NCI-H510A (cell line): ENCODE results near the gene TARS2.
A peak's percentile ranks its signal among the peaks of the same experiment; 100 is the strongest.

ENCODE experiments used
- DNase-seq: peaks from one replicate; lab custom pipeline; 2025; lab: John Stamatoyannopoulos, UW

The TARS2 gene

DNA sequence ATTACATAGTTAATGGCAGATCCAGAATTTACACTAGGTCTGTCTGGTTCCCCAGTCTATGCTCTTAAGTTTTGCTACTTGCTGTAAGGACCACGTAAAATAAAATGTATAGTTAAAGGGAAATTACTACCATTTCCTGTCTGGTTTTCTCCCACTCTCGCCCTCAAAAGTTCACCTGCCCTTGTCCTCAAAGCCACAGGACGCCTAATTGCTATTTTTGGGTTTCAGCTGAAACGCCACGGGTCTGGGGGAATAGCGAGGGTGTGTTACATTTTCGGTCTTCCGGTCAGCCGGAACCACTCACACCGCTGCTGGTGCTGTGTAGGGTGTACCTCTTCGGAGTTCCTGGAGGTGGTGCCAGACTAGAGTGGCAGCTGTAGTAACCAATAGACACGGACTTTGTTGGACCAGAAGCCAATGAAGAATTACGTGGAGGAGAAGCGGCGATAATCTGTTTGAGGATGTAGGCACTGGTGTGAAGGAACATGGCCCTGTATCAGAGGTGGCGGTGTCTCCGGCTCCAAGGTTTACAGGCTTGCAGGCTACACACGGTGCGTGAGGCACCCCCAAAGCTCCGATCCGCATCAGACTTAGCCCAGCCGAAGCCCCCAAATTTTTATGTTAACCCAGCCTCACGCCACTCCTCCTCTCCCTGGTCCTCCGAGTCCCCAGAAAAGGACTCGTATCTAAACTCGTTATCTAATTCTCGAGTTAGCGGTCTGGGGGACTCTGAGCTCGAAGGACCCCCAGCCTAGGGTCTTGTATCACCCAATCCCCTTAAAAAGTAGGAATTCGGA lies at the start of gene TARS2:
TARS2 (plus strand) TSS at position 454 of the 797 bp plus-strand sequence; CDS start at position 486, 32 bp downstream.
- peak; percentile 87 for DNase-seq

- DNase-seq = no peak
Observed at GRCh38 chr1:150441121-150441520, 46.1 kb upstream of the TARS2 start.

DNA sequence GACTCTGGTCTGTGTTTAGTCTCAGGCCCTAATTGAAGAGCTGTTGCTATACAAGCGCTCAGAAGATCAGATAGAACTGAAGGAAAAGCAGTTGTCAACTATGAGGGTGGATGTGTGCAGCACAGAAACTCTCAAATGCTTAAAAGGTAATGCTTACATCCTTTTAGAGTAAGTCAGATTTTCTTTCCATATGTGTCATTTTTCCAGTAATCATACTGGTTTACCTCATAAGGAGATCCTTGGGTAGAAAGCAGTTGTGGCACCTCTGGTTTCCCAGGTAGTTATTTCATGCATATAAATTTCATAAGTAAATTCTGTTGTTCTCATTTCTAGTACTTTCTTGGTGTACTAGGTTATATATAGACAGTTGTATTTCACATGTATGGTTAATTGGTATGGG lies 43.0 kb upstream of the TARS2 start:
- DNase-seq = no peak

DNA sequence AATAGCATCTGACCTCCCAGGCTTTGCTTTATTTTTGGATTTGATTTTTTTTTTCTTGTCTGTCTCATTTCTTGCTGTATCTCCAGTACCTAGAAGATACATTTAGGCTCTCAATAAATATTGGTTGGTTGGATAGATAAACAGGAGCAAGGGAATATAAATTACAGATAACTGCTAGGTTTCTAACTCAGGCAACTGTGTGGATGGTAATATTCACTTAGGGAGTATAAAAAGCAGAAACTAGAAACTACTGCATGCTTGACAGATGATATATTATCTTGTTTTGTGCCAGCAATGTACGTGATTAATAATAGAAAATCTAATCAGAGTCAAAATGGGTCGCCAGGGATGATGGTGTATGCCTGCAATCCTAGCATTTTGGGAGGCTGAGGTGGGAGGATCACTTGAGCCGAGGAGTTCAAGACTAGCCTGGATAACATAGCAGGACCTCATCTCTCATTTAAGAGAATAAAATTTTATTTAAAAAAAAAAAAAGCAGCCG lies 31.0 kb upstream of the TARS2 start:
- DNase-seq = no peak

GRCh38 chr1:150464422-150464826 lies 22.8 kb upstream of the TARS2 start:
- DNase-seq = peak; percentile 55

DNA sequence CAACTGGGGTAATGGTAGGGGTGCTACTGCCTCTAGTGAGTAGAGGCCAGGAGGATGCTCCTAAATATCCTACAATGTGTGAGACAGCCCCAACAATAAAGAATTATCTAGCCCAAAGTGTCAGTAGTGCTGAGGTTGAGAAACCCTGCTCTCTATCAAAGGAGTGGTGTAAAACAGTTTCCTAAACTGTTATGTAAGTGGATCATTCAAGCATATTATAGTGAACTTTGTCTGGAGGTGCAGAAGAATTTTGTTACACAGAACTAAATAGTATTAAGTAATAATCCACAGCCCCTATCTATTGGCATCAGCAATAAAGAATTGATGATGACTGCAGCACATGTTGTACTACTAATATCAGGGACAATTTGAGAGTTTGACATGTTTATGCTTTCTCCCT lies 20.3 kb upstream of the TARS2 start:
- DNase-seq = no peak

- no peak for DNase-seq
Observed at GRCh38 chr1:150469291-150469690, 17.9 kb upstream of the TARS2 start.

- no peak for DNase-seq
Observed at GRCh38 chr1:150472601-150473200, 14.5 kb upstream of the TARS2 start.

GRCh38 chr1:150473659-150474058 lies 13.6 kb upstream of the TARS2 start:
- DNase-seq = no peak

GRCh38 chr1:150474869-150475268 lies 12.3 kb upstream of the TARS2 start:
- DNase-seq = no peak

GRCh38 chr1:150476754-150477153 lies 10.5 kb upstream of the TARS2 start:
- no peak for DNase-seq

GRCh38 chr1:150477320-150477719 lies 9.9 kb upstream of the TARS2 start:
- no peak for DNase-seq

GRCh38 chr1:150477733-150478132 lies 9.5 kb upstream of the TARS2 start:
- DNase-seq = no peak

DNA sequence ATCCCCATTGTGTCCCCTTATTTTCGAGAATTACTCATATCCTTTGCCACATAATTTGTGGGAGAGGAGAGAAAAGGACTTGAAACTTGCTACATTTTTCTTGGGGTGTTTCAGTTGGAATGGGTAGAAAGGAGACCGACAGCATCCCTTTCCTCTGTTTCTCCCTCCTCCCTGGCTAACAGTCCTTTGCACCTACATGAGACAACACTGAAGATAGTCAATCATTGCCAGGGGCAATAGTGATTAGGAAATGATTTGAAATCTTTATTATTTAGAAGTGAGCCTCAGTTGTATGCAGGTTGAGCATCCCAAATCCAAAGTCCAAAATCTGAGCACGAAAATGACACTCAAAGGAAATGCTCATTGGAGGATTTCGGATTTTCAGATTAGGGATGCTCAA lies 7.8 kb upstream of the TARS2 start:
- DNase-seq = no peak

GRCh38 chr1:150479927-150480352 lies 7.3 kb upstream of the TARS2 start:
- no peak for DNase-seq

DNA sequence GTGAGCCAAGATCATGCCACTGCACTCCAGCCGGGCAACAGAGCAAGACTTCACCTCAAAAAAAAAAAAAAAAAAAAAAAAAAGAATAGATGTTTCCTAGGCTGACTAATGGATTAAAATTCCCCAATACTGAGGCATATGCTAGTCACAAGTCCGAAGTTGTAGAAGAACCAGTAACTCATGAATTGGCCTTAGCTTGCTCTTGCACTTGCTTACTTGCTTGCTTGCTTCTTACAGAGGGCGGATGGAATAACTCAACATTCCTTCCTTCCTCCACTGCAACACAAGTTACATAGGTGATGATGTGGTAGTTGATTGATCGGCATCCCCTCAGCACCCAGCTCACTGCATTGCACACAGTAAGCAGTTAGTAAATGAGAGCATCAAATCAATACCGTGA lies 2.8 kb upstream of the TARS2 start:
- no peak for DNase-seq

- no peak for DNase-seq
Observed at GRCh38 chr1:150484861-150485260, 2.4 kb upstream of the TARS2 start.

DNA sequence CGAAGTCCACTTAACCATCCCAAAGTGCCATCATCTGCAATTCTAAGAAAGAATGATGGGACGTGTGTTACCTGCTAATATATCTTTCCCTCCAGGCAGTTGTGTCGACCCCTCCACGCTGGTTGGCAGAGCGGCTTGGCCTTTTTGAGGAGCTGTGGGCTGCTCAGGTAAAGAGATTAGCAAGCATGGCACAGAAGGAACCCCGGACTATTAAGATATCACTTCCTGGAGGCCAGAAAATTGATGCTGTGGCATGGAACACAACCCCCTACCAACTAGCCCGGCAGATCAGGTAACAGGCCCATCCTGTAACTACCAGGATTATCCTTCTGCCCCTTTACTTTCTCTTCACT lies 520 bp downstream of the TARS2 start:
- DNase-seq = no peak

DNA sequence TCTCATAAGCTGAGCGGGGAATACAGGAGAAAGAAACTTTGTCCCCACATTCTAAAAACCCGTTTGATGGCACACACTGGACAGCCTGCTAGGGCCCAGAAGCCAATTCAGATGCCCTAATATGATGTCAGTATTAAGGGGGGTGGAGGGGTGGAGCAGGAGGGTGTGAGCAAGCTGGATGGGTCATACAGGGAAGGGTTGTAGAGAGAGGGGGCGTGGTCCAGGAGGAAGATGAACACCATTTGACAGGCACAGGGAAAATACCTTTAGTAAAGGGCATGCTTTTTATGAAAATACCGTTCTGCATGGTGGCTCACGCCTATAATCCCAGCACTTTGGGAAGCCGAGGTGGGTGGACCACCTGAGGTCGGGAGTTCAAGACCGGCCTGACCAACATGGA lies 6.0 kb downstream of the TARS2 start:
- no peak for DNase-seq

DNA sequence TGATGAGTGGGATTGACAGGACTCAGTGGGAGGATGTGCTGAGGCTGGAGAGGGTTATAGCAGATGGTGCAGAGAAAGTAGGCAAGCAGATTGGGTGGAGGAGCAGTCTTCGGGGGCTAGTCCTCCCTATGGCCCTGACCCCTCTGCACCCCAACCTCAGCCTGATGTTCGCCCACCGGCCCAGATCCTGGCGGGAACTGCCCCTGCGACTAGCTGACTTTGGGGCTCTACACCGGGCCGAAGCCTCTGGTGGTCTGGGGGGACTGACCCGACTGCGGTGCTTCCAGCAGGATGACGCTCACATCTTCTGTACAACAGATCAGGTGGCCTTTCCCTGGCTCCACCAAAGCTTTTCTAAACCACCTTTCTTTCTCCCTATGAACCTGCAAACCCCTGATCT lies 11.1 kb downstream of the TARS2 start:
- no peak for DNase-seq

DNA sequence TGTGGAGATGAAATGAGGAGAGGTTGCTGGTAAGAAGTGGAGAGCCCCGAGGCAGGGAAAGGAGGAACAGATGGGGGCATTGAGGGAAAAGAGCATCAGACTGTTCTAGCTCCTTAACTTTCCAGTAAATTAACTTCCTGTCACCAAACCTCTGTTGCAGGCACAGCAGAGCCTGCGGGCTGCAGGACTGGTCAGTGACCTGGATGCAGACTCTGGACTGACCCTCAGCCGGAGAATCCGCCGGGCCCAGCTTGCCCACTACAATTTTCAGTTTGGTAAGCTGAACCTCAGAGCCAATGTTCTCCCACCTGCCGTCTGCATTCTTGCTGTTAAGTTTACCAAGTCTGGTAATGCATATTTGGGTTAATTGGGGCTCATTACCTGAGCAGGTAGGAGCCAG lies 18.2 kb downstream of the TARS2 start:
- no peak for DNase-seq

DNA sequence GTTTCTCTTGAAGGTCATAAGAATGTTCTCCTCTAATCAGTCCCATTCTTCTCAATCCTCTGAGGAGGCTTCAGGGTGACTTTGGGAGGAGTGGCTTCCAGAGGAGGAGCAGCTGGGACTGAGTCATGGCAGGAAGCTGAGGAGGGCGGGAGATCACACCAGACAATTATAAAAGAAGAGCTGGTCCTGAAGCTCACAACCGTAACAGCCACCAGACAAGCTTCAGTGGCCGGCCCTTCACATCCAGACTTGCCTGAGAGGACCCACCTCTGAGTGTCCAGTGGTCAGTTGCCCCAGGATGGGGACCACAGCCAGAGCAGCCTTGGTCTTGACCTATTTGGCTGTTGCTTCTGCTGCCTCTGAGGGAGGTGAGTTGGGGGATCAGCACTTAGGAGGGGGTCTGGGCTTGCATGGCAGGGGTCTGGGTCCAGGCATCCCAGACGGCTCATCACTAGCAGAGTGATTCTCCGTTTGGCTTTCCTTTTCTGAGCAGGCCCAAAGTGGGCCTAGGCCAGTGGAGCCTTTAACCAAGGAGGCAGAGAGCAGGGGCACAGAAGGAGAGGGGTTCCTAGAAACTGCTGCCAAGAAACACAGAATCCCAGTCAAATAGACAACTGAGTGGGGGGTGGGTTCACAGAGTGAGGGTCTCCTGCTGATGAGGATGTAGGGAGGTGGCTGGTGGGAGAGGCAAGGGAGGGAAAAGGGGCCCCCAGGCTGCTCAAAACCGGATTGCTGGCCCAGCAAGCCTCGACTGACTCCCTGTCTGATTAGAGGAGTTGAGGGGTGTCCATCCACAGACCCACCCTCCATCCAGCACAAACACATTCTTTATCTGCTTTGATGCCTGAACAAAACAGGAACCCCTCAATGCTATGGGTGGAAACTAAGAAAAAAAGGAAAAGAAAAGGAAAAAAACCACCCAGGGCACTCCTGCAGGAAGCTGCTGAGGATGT lies 21.0 kb downstream of the TARS2 start, which contains the start of gene ECM1:
ECM1 (plus strand) TSS at position 198 of the 953 bp plus-strand sequence; CDS start at position 299, 101 bp downstream.
- no peak for DNase-seq
